Stimulated activated CD4-positive, alpha-beta T cell treated with anti-CD3 and anti-CD28 coated beads, TNF-alpha, amount 100 ng/mL, for 1 hour (primary cell): Measurements from ENCODE around the gene FRG1.
"Not testable (repeated sequence)": the region's sequence is repeated elsewhere in the genome, so short reads cannot be mapped to it uniquely, and the experiment has no call there.

ENCODE experiments used
- DNase-seq, 3 donors: peaks; one replicate each; pipeline ENCODE4 v3.0.0-alpha.2; 2020; ENCODE audit warnings: low read depth in 3 of 3, low spot score in 1 of 3

The FRG1 gene

DNA sequence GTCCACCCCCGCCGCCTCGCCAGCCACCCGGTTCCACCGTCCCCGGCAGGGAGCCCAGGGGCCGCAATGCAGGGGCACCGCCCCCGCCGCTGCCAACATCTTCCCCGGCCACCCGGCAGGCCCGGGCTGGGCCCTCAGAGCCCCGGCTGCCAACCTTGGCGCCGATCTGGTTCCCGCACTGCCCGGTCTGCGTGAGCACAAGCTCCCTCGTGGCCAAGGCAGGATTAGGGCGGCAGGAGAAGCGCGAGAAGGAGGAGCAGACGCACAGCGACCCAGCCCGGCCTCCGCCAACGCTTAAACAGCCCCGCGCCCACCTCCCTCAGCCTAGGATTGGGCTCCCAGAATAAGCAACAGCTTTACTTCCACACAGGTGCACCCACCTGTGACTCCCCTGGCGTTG is 44.0 kb downstream of the FRG1 start:
- not testable (repeated sequence) for DNase-seq

DNA sequence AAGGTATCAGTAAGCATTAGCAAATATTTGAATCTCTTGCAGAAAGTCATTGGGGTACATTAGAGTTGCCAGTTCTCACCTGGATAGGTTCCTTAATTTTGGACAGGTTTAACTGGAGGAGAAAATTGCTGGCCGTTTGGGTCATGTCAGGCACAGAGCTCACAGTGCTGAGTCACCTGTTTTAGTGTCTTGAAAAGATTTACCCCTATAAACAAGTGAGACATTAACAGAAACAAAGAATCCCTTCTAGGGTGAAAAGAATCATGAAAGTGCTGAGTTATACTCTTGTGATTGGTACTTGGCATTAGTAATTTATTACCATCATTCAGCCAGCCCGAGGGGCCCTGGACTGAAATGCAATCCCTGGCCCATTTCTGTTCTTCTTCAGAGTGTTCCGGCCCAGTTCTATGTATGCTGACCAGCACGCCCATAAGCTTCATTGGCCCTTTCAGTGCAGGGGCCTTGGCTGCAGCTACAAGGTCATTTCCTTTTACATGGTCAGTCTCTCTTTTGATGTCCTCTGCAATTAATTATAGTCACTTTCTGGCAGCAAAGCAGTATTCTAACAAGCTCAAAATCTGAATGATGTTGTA is 45.1 kb downstream of the FRG1 start:
- not testable (repeated sequence) for DNase-seq

DNA sequence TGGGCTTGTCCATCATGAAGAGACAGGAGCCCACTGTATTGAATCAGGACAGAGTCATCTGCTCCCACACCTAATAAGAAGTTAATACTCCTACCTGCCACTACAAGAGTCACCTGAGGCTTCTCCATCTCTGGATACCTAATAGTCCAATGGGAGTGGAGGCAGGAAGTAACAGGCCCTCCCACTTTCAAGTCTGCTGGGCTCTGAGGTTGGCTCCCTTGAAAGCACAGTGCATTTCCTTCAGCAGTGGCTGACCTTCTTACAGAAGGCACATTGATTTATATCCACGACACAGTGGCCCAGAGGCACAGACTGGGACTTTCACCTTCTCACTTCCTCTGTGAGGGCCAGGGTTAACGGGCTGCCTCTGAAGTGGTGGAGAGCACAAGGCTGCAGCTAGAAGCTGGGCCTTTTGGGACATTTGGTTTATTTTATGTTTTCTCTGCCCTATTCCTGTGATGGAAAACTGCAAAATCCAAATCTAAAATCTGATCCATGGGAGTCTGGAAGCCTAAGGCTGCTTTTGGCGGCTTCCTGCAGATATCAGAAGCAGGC is 48.3 kb downstream of the FRG1 start:
- DNase-seq, result no peak

- not testable (repeated sequence) for DNase-seq
Measured at GRCh38 chr4:189989941-189990340, 49.3 kb downstream of the FRG1 start.
